OCI-LY3 (cell line): Measurements from ENCODE around the gene SHFL.

Experiments used
- CTCF ChIP-seq: fragments of 200-600, 300-600 bp; sonication (generic); IDR thresholded peaks from 2 replicates; pipeline ENCODE4 v1.5.1; 2014; ENCODE audit warnings: antibody characterized with exemption, low read length, low read depth
- EZH2phosphoT487 ChIP-seq: fragments of 200-600 bp; shearing (Covaris generic); IDR thresholded peaks from 2 replicates; pipeline ENCODE4 v1.6.1; 2018; ENCODE audit warnings: antibody characterized with exemption, mixed run types, low read depth

- TF ChIP-seq CTCF (no peak), EZH2phosphoT487 (no peak)
Observed at GRCh38 chr19:10104130-10104513, 18.0 kb downstream of the SHFL start.
